Eye (tissue), 1 donor: ENCODE results near the gene MPC2.
"Not testable (repeated sequence)": the region's sequence is repeated elsewhere in the genome, so short reads cannot be mapped to it uniquely, and the experiment has no call there.

ENCODE experiments used
- DNase-seq: peaks from one replicate; pipeline ENCODE4 v3.0.0-alpha.2; 2015

The MPC2 gene

GRCh38 chr1:167904652-167905130 lies 32.2 kb downstream of the MPC2 start:
- peak; percentile 13 for DNase-seq

DNA sequence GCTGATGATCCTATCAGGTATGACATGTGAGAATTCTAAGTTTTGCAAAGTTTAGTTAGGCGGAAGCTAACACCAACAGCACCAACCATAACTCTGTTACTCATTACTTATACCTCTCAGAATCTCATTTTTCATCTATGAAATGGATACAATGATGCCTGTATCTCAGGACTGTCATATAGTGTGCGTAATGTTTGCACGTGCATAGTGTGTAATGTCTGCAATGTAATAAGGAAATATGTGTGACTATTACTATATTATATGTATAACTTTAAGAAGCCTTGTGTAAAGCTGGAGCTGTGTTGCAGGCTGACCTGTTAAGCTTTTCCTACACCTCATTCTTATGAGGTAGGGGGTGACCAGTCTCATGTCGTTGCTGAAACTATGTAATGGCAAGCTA lies 36.0 kb downstream of the MPC2 start:
- no peak for DNase-seq

GRCh38 chr1:167899253-167899681 lies 37.6 kb downstream of the MPC2 start:
- DNase-seq, result no peak

DNA sequence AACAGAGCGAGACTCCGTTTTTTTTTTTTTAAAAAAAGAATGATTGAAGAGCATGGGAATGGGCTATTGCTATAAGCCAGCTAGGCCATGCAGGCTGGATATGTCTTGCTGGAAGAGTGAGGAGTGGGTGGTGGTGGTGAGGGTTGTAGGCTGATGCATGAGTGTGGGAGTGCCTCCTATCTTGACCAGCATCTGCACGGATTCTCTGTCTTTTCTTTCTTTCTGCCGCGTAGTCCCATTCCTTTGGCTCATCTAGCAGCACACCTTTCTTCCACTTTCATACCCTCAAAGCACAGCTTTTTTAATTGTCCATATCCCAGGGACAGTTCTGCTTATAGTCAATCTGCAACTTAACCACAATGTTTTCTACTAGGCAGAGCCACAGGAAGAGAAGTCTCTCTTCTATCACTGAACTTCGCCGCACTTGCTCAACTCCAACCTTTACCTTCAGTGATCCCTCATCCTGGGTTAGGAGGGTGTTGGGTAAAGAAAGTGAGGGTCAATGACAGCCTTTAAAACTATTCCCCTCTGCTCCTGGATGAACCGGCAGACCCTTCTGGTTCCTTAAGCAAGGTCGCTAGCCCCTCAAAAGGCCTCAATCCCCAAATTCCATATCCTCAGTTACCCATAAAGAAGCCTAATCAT lies 38.2 kb downstream of the MPC2 start:
- DNase-seq, result no peak

GRCh38 chr1:167893798-167894197 lies 43.1 kb downstream of the MPC2 start:
- no peak for DNase-seq

- DNase-seq, result no peak
These were observed 46.5 kb downstream of the MPC2 start for GRCh38 chr1:167890400-167890799.

DNA sequence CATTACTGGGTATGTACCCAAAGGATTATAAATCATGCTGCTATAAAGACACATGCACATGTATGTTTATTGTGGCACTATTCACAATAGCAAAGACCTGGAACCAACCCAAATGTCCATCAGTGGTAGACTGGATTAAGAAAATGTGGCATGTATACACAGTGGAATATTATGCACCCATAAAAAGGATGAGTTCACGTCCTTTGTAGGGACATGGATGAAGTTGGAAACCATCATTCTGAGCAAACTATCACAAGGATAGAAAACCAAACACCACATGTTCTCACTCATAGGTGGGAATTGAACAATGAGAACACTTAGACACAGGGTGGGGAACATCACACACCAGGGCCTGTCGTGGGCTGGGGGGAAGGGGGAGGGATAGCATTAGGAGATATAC lies 49.7 kb downstream of the MPC2 start:
- DNase-seq, result not testable (repeated sequence)

GRCh38 chr1:167882376-167882775 lies 54.5 kb downstream of the MPC2 start:
- DNase-seq, result no peak

GRCh38 chr1:167881786-167882185 lies 55.1 kb downstream of the MPC2 start:
- no peak for DNase-seq

GRCh38 chr1:167881069-167881468 lies 55.8 kb downstream of the MPC2 start:
- no peak for DNase-seq

GRCh38 chr1:167880580-167881021 lies 56.3 kb downstream of the MPC2 start:
- no peak for DNase-seq

GRCh38 chr1:167879508-167879907 lies 57.4 kb downstream of the MPC2 start:
- DNase-seq, result no peak

DNA sequence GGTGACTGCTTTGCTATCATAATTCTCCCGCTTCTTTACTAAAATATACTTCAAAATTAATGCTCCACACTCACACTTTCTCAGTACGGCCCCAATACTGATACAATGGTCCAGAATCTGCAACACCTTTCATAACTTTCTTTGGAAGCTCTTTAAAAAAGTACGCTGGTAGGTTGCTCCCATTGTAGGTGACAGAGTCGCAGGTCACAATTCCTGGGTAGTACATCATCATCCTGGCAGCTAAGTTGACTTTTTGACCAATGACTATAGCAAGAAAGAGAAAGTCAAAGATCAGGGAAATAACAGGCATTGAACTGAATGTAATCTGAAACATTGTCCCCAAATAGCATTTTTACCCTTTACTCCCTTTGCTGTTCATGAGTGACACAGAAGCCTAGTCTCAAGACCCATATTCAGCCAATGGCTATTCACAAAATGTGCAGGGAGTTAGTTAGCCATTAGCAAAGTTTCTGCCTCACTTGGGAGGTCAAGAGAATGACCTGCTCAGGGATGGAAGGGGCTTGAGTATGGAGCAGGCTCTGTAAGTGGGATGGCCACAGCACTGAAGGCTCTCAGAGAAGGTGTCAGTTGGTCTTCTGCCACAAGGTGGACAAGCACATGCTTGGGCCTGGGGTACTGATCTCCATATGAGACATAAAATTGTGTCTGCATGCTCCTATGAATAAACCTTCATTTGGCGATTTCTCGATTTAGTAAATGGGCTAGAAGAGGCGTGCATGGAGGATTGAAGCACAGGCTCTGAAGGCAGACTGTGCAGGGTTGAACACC lies 58.3 kb downstream of the MPC2 start:
- no peak for DNase-seq

DNA sequence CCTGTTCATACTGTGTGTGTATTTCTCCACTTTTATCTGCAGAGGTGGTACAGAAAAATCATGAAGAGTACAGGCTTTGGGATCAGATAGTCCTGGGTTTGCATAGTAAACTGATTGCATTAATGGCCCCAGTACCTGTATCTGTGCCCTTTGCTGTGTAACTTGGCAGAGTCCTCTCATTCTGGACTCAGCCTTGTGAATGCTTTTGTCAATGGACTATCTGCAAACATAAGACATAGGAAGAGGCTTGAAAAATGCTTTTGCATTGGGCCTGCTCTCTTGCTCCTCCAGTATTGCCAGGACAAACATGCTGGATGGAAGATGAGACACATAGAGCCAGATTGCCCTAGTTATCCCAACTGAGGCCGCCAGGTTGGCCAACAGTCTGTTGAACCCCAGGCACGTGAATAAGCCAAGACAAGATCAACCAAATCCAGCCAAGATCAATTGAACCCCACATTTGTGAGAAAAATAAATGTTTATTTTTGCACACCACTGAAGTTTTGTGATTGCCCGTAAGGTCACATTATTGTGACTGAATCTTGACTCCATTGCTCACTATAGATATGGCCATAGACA lies 60.2 kb downstream of the MPC2 start:
- no peak for DNase-seq

DNA sequence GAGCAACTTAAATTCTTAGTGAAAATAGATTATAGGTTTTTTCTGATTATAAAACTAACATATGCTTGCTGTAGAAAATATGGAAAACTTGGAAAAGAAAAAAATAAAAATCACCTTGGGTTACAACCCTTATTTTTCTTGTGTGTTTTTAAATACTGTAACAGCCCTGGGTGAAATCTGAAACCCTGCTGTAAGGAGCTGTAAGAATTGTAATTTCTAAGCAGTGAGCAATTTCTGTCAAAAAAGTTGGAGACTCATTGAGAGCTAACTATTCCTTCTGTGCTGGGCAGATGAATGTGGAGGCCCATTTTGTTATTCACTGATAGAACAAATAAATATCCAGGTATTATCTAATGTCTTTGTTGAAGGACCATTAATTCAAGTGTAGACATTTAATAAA lies 65.5 kb downstream of the MPC2 start:
- no peak for DNase-seq

DNA sequence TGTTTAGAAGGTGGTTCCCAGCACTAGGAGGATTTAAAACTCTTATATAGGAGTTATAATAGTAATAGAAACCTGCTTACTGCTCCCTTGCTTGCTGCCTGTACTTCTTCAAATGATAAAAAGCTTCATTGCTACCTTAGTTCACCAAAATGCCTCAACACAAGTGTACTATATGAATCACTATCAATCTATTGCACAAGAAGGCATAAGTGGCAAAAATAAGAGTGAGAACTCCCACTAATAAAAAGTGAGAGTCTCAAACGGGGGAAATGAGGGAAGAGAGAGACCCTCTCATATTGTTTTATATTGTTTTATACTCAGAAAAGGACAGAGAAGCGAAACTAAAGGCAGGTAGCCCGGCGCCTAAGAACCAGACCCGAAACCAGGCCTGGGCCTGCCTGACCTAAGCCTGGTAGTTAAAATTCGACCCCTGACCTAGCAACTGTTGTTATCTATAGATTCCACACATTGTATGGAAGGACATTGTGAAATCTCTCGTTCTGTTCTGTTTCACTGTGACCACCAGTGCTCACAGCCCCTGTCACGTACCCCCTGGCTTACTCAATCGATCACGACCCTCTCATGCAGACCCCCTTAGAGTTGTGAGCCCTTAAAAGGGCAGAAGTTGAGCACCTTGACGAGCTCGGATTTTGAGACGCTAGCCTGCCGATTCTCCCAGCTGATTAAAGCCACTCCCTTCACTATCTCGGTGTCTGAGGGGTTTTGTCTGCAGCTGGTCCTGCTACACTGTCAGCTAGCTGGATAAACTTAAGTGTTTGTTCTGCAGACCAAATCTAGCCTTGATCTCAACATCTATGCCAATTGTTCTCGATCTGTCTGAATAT lies 67.5 kb downstream of the MPC2 start:
- not testable (repeated sequence) for DNase-seq

DNA sequence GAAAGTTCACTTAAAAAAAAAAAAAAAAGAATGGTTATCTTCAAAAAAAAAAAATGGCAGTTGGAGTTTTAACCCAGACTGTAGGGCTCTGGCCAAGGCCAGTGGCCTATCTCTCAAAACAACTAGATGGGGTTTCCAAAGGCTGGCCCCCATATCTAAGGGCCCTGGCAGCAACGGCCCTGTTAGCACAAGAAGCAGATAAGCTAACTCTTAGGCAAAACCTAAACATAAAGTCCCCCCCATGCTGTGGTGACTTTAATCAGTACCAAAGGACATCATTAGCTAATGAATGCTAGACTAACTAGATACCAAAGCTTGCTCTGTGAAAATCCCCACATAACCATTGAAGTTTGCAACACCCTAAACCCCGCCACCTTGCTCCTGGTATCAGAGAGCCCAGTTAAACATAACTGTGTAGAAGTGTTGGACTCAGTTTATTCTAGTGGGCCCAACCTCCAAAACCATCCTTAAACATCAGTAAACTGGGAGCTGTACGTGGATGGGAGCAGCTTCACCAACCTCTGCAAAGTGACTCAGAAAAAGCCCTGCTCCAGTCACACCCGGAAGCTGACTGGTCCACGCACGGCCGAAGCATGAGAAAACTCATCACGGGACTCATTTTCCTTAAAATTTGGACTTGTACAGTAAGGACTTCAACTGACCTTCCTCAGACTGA lies 70.0 kb downstream of the MPC2 start:
- not testable (repeated sequence) for DNase-seq
